ENCODE data around the gene STK39. TPM values are rescaled to one million over a fixed set of nuclear protein-coding genes. Genes with fewer than 3 reads are reported as not detected.
"Not testable (repeated sequence)": the region's sequence is repeated elsewhere in the genome, so short reads cannot be mapped to it uniquely, and the experiment has no call there.

The STK39 gene
- total and polyA plus RNA-seq, 2 donors (not counting 1 experiment from before 2014, with no cell fraction given) = 2.3 to 14.6 TPM

- ChIA-PET CTCF (no interaction called here), POLR2A (no interaction called here)
- 100% methylated on average over 1 of the region's 3 CpGs for WGBS (ENCODE audit: insufficient coverage)
- DNase-seq = no peak
- Mint-ChIP-seq H3K9me3 (ENCODE audit: insufficient read depth) (no peaks in the 10 kb centered on the region), H3K27ac (no peak overlapping the region), H3K4me3 (no peak overlapping the region), H3K27me3 (peaks cover 3% of the 10 kb centered on the region), H3K4me1 (no peaks in the 10 kb centered on the region)
- Histone ChIP-seq H4K20me1 (ENCODE audit: control insufficient read depth, insufficient read depth, low read length, poor library complexity, severe bottlenecking) (no peaks in the 10 kb centered on the region), H3K79me2 (ENCODE audit: control insufficient read depth, insufficient read depth, low read length) (no peaks in the 10 kb centered on the region), H2AFZ (ENCODE audit: insufficient read depth, low read depth, low read length, poor library complexity, severe bottlenecking) (no peak overlapping the region), H3K4me1 (ENCODE audit: control insufficient read depth in 2 of 2, insufficient read depth in 2 of 2, low read length in 2 of 2) (no peaks in the 10 kb centered on the region), H3K27me3 (replicated peaks in 1 of 4; ENCODE audit: control extremely low read depth in 1 of 4, control insufficient read depth in 3 of 4, insufficient read depth in 4 of 4, low read length in 3 of 4) (no peaks in the 10 kb centered on the region), H3K9ac (ENCODE audit: low read length) (no peak overlapping the region), H3K4me3 (ENCODE audit: control extremely low read depth in 1 of 5, extremely low read depth in 1 of 5, insufficient read depth in 1 of 5, low read depth in 2 of 5, low read length in 4 of 5) (no peak overlapping the region), H3K4me2 (replicated peaks; ENCODE audit: low read depth, low read length, poor library complexity, severe bottlenecking) (no peak overlapping the region), H3K27ac (ENCODE audit: low read length in 2 of 2) (no peak overlapping the region), H3K9me3 (ENCODE audit: control extremely low read depth in 1 of 3, control insufficient read depth in 2 of 3, insufficient read depth in 1 of 3, low read length in 2 of 3) (no peaks in the 10 kb centered on the region), H3K36me3 (replicated peaks in 1 of 2; ENCODE audit: control extremely low read depth in 1 of 2, control insufficient read depth in 1 of 2, extremely low read depth in 1 of 2, insufficient read depth in 2 of 2, low read length in 1 of 2) (no peaks in the 10 kb centered on the region)
- TF ChIP-seq CTCF (IDR thresholded peaks at IDR 0.05) = no peak
- TF ChIP-seq EZH2 (IDR thresholded peaks at IDR 0.05; ENCODE audit: borderline replicate concordance, insufficient read depth, low read depth, low read length, poor library complexity, severe bottlenecking) = no peak
- no peak for ATAC-seq (ENCODE audit: low read depth)
- intact Hi-C loops (cut with micrococcal nuclease) = no loop called here
These were observed 29.9 kb upstream of the STK39 start for GRCh38 chr2:168277276-168277675.

GRCh38 chr2:168272225-168272624 is 24.8 kb upstream of the STK39 start:
- Mint-ChIP-seq H3K4me1 (no peaks in the 10 kb centered on the region), H3K27ac (no peak overlapping the region), H3K4me3 (no peak overlapping the region), H3K27me3 (no peaks in the 10 kb centered on the region), H3K9me3 (ENCODE audit: insufficient read depth) (no peaks in the 10 kb centered on the region)
- ATAC-seq (ENCODE audit: low read depth) (no peak), DNase-seq (no peak)
- ChIA-PET CTCF (no interaction called here), POLR2A (no interaction called here)
- Histone ChIP-seq H2AFZ (ENCODE audit: insufficient read depth, low read depth, low read length, poor library complexity, severe bottlenecking) (no peak overlapping the region), H3K9ac (ENCODE audit: low read length) (no peak overlapping the region), H3K36me3 (replicated peaks in 1 of 2; ENCODE audit: control extremely low read depth in 1 of 2, control insufficient read depth in 1 of 2, extremely low read depth in 1 of 2, insufficient read depth in 2 of 2, low read length in 1 of 2) (no peaks in the 10 kb centered on the region), H3K79me2 (ENCODE audit: control insufficient read depth, insufficient read depth, low read length) (no peaks in the 10 kb centered on the region), H3K4me2 (replicated peaks; ENCODE audit: low read depth, low read length, poor library complexity, severe bottlenecking) (no peak overlapping the region), H3K9me3 (ENCODE audit: control extremely low read depth in 1 of 3, control insufficient read depth in 2 of 3, insufficient read depth in 1 of 3, low read length in 2 of 3) (no peaks in the 10 kb centered on the region), H3K27ac (ENCODE audit: low read length in 2 of 2) (no peak overlapping the region), H3K4me3 (ENCODE audit: control extremely low read depth in 1 of 5, extremely low read depth in 1 of 5, insufficient read depth in 1 of 5, low read depth in 2 of 5, low read length in 4 of 5) (no peak overlapping the region), H3K27me3 (replicated peaks in 1 of 4; ENCODE audit: control extremely low read depth in 1 of 4, control insufficient read depth in 3 of 4, insufficient read depth in 4 of 4, low read length in 3 of 4) (no peaks in the 10 kb centered on the region), H3K4me1 (ENCODE audit: control insufficient read depth in 2 of 2, insufficient read depth in 2 of 2, low read length in 2 of 2) (no peaks in the 10 kb centered on the region), H4K20me1 (ENCODE audit: control insufficient read depth, insufficient read depth, low read length, poor library complexity, severe bottlenecking) (no peaks in the 10 kb centered on the region)
- intact Hi-C loops (cut with micrococcal nuclease) = no loop called here
- WGBS (ENCODE audit: insufficient coverage) = 89% methylated on average over 2 of the region's 3 CpGs
- no peak for TF ChIP-seq EZH2 (IDR thresholded peaks at IDR 0.05; ENCODE audit: borderline replicate concordance, insufficient read depth, low read depth, low read length, poor library complexity, severe bottlenecking)
- TF ChIP-seq CTCF (IDR thresholded peaks at IDR 0.05) = no peak

GRCh38 chr2:168262926-168263325 is 15.5 kb upstream of the STK39 start:
- H3K27me3 Mint-ChIP-seq; H3K9ac ChIP-seq (ENCODE audit: low read length); POLR2A ChIA-PET; CTCF ChIA-PET; H3K4me3 Mint-ChIP-seq; H3K4me3 ChIP-seq (ENCODE audit: control extremely low read depth in 1 of 5, extremely low read depth in 1 of 5, insufficient read depth in 1 of 5, low read depth in 2 of 5, low read length in 4 of 5); H3K4me1 ChIP-seq (ENCODE audit: control insufficient read depth in 2 of 2, insufficient read depth in 2 of 2, low read length in 2 of 2); H3K36me3 ChIP-seq (replicated peaks in 1 of 2; ENCODE audit: control extremely low read depth in 1 of 2, control insufficient read depth in 1 of 2, extremely low read depth in 1 of 2, insufficient read depth in 2 of 2, low read length in 1 of 2); H3K27me3 ChIP-seq (replicated peaks in 1 of 4; ENCODE audit: control extremely low read depth in 1 of 4, control insufficient read depth in 3 of 4, insufficient read depth in 4 of 4, low read length in 3 of 4); H2AFZ ChIP-seq (ENCODE audit: insufficient read depth, low read depth, low read length, poor library complexity, severe bottlenecking); ATAC-seq (ENCODE audit: low read depth); DNase-seq; H3K9me3 ChIP-seq (ENCODE audit: control extremely low read depth in 1 of 3, control insufficient read depth in 2 of 3, insufficient read depth in 1 of 3, low read length in 2 of 3); H3K27ac Mint-ChIP-seq; intact Hi-C loops (cut with micrococcal nuclease); H3K4me1 Mint-ChIP-seq; H3K27ac ChIP-seq (ENCODE audit: low read length in 2 of 2); H3K9me3 Mint-ChIP-seq (ENCODE audit: insufficient read depth); H3K79me2 ChIP-seq (ENCODE audit: control insufficient read depth, insufficient read depth, low read length); H4K20me1 ChIP-seq (ENCODE audit: control insufficient read depth, insufficient read depth, low read length, poor library complexity, severe bottlenecking); H3K4me2 ChIP-seq (replicated peaks; ENCODE audit: low read depth, low read length, poor library complexity, severe bottlenecking): not testable (repeated sequence)
- no CpG with 5 or more reads among the region's 2 CpGs for WGBS (ENCODE audit: insufficient coverage)

Data from B cell (primary cell).